H1 (cell line): ENCODE measurements around the gene PTH2R. TPM values are rescaled to one million over a fixed set of nuclear protein-coding genes. Genes with fewer than 3 reads are reported as not detected.

Experiments
- CTCF ChIA-PET: fragments of 300-600 bp; sonication (Branson Sonifier 250); formaldehyde crosslinking; loops from one replicate; lab custom pipeline; 2021; ENCODE audit not compliant: partially characterized antibody; lab: Charles Lee
- POLR2A ChIA-PET: fragments of 300-600 bp; sonication (Branson Sonifier 250); formaldehyde crosslinking; loops from one replicate; lab custom pipeline; 2021; ENCODE audit warnings: inconsistent platforms; ENCODE audit not compliant: partially characterized antibody; lab: Charles Lee
- DNase-seq, 2 experiments: peaks; one replicate each; pipeline versions ENCODE4 v3.0.0 to v3.0.0-alpha.2; 2010 to 2022; ENCODE audit warnings: low spot score in 2 of 2, low read depth in 1 of 2, mixed read lengths in 1 of 2
- FAIRE-seq: peaks from 2 replicates; lab custom pipeline; 2011; peaks lifted over from hg19 to GRCh38; lab: Jason Lieb, UNC
- H2AFZ ChIP-seq: 2 replicates; pipeline ENCODE4 v1.8.1; 2012; ENCODE audit warnings: low read length, inconsistent platforms
- H2AK5ac ChIP-seq: 2 replicates; pipeline ENCODE4 v1.6.1; 2013; ENCODE audit warnings: low read depth, low read length
- H2BK120ac ChIP-seq: replicated peaks from 2 replicates; pipeline ENCODE3; 2013; ENCODE audit warnings: low read depth, low read length, inconsistent platforms
- H2BK12ac ChIP-seq: 2 replicates; pipeline ENCODE4 v1.6.1; 2013; ENCODE audit warnings: low read depth, low read length
- H2BK15ac ChIP-seq: 2 replicates; pipeline ENCODE4 v1.6.1; 2013; ENCODE audit warnings: low read length
- H2BK20ac ChIP-seq: 2 replicates; pipeline ENCODE4 v1.6.1; 2013; ENCODE audit warnings: low read length
- H2BK5ac ChIP-seq: 2 replicates; pipeline ENCODE4 v1.6.1; 2013; ENCODE audit warnings: low read depth, low read length
- H3K14ac ChIP-seq: 2 replicates; pipeline ENCODE4 v1.6.1; 2013; ENCODE audit warnings: inconsistent platforms; ENCODE audit not compliant: insufficient read length
- H3K18ac ChIP-seq: 2 replicates; pipeline ENCODE4 v1.6.1; 2013; ENCODE audit warnings: low read length; ENCODE audit errors: extremely low read depth
- H3K23ac ChIP-seq: 2 replicates; pipeline ENCODE4 v1.6.1; 2013; ENCODE audit warnings: inconsistent platforms; ENCODE audit not compliant: insufficient read length
- H3K23me2 ChIP-seq: 2 replicates; pipeline ENCODE4 v1.6.1; 2013; ENCODE audit warnings: low read depth, low read length
- H3K27ac ChIP-seq: 2 replicates; pipeline ENCODE4 v1.6.1; 2011; ENCODE audit warnings: low read depth, low read length, inconsistent platforms
- H3K27me3 ChIP-seq, 4 experiments: replicated peaks in 1 of 4; 1 replicate in 1 of 4; 2 replicates in 3 of 4; pipeline versions ENCODE4 v1.6.1 to v1.8.1; 2011 to 2013; ENCODE audit warnings: low read length in 3 of 4, mild to moderate bottlenecking in 3 of 4, inconsistent platforms in 2 of 4, mixed read lengths in 2 of 4, moderate library complexity in 1 of 4; ENCODE audit not compliant: control insufficient read depth in 3 of 4, insufficient read depth in 3 of 4; ENCODE audit errors: extremely low read depth in 1 of 4
- H3K36me3 ChIP-seq, 4 experiments: 2 replicates each; pipeline versions ENCODE4 v1.6.1 to v1.8.1; 2011 to 2013; ENCODE audit warnings: mild to moderate bottlenecking in 4 of 4, low read length in 3 of 4, moderate library complexity in 2 of 4, control low read depth in 1 of 4, inconsistent platforms in 1 of 4; ENCODE audit not compliant: insufficient read depth in 4 of 4, control insufficient read depth in 2 of 4
- H3K4ac ChIP-seq: replicated peaks from 2 replicates; pipeline ENCODE3; 2013; ENCODE audit warnings: low read length, low read depth, mixed read lengths, inconsistent platforms; ENCODE audit not compliant: insufficient read length
- H3K4me1 ChIP-seq, 4 experiments: replicated peaks in 1 of 4; 1 replicate in 1 of 4; 2 replicates in 3 of 4; pipeline versions ENCODE4 v1.6.1 to v1.8.1; 2011 to 2013; ENCODE audit warnings: low read length in 3 of 4, inconsistent platforms in 2 of 4, mixed read lengths in 1 of 4; ENCODE audit not compliant: insufficient read depth in 4 of 4, control insufficient read depth in 3 of 4
- H3K4me2 ChIP-seq, 2 experiments: 2 replicates each; pipeline versions ENCODE4 v1.6.1 to v1.8.1; 2011 to 2013; ENCODE audit warnings: low read depth in 2 of 2, low read length in 2 of 2, control low read depth in 1 of 2, inconsistent platforms in 1 of 2, mild to moderate bottlenecking in 1 of 2; ENCODE audit not compliant: insufficient read depth in 1 of 2
- H3K4me3 ChIP-seq, 4 experiments: fragments of 200-600, 300-600 bp in 1 of 4; sonication (generic), shearing (Covaris generic), sonication (Bioruptor Twin) in 1 of 4; 2 replicates each; pipeline versions ENCODE4 v1.5.1 to v1.8.1; 2011 to 2016; ENCODE audit warnings: low read length in 4 of 4, low read depth in 3 of 4, control low read depth in 2 of 4, inconsistent platforms in 2 of 4, mild to moderate bottlenecking in 2 of 4, mixed read lengths in 1 of 4, moderate library complexity in 1 of 4; ENCODE audit not compliant: insufficient read depth in 2 of 4; ENCODE audit errors: extremely low read depth in 1 of 4
- H3K56ac ChIP-seq: replicated peaks from 2 replicates; pipeline ENCODE3; 2013; ENCODE audit warnings: low read depth, mild to moderate bottlenecking, mixed read lengths, low read length, inconsistent platforms; ENCODE audit not compliant: insufficient read length
- H3K79me1 ChIP-seq: 2 replicates; pipeline ENCODE4 v1.6.1; 2013; ENCODE audit warnings: low read depth, low read length, control low read depth
- H3K79me2 ChIP-seq, 2 experiments: 2 replicates each; pipeline versions ENCODE4 v1.6.1 to v1.8.1; 2012 to 2013; ENCODE audit warnings: low read length in 2 of 2, mild to moderate bottlenecking in 2 of 2, inconsistent platforms in 1 of 2; ENCODE audit not compliant: insufficient read depth in 2 of 2, control insufficient read depth in 1 of 2
- H3K9ac ChIP-seq, 4 experiments: replicated peaks in 1 of 4; 1 replicate in 1 of 4; 2 replicates in 3 of 4; pipeline versions ENCODE4 v1.6.1 to v1.8.1; 2011 to 2013; ENCODE audit warnings: low read depth in 3 of 4, low read length in 3 of 4, control low read depth in 2 of 4, mild to moderate bottlenecking in 2 of 4, moderate library complexity in 2 of 4, inconsistent platforms in 1 of 4; ENCODE audit errors: extremely low read depth in 1 of 4
- H3K9me3 ChIP-seq, 2 experiments: 2 replicates each; pipeline versions ENCODE4 v1.6.1 to v1.8.1; 2012 to 2013; ENCODE audit warnings: mild to moderate bottlenecking in 2 of 2, moderate library complexity in 2 of 2, control low read depth in 1 of 2, inconsistent platforms in 1 of 2, low read depth in 1 of 2, low read length in 1 of 2, mixed read lengths in 1 of 2; ENCODE audit not compliant: insufficient read depth in 2 of 2
- H4K20me1 ChIP-seq, 2 experiments: replicated peaks in 1 of 2; 2 replicates each; pipeline versions ENCODE3 to v1.8.1; 2011 to 2013; ENCODE audit warnings: inconsistent platforms in 2 of 2, low read length in 2 of 2, mild to moderate bottlenecking in 1 of 2; ENCODE audit not compliant: insufficient read depth in 2 of 2, control insufficient read depth in 1 of 2
- H4K5ac ChIP-seq: 2 replicates; pipeline ENCODE4 v1.6.1; 2013; ENCODE audit warnings: low read length, low read depth, mixed read lengths, inconsistent platforms; ENCODE audit not compliant: insufficient read length
- H4K8ac ChIP-seq: 2 replicates; pipeline ENCODE4 v1.8.0; 2013; ENCODE audit warnings: mild to moderate bottlenecking, moderate library complexity, low read length, inconsistent platforms; ENCODE audit not compliant: insufficient read depth; ENCODE audit errors: extremely low read depth
- H4K91ac ChIP-seq: replicated peaks from 2 replicates; pipeline ENCODE3; 2013; ENCODE audit warnings: low read length, mixed read lengths, inconsistent platforms; ENCODE audit not compliant: insufficient read length
- CBX8 ChIP-seq: fragments of 300-800, 300-1000 bp; sonication (generic); IDR thresholded peaks from 2 replicates; pipeline ENCODE4 v1.7.1; 2016; ENCODE audit warnings: low read depth, low read length, borderline replicate concordance
- CHD1 ChIP-seq: IDR thresholded peaks from 2 replicates; pipeline ENCODE4 v1.6.1; 2012; ENCODE audit warnings: low read depth, low read length, improper control_type of control experiment
- EGR1 ChIP-seq: IDR thresholded peaks from 2 replicates; pipeline ENCODE4 v1.6.1; 2011; ENCODE audit warnings: low read depth, low read length, borderline replicate concordance
- EP300 ChIP-seq, 2 experiments: IDR thresholded peaks; 1 replicate in 1 of 2; 2 replicates in 1 of 2; pipeline ENCODE4 v1.6.1; 2011 to 2012; ENCODE audit warnings: low read depth in 2 of 2, low read length in 2 of 2, mild to moderate bottlenecking in 2 of 2, borderline replicate concordance in 1 of 2, inconsistent platforms in 1 of 2, moderate library complexity in 1 of 2
- FOSL1 ChIP-seq: IDR thresholded peaks from 2 replicates; pipeline ENCODE4 v1.6.1; 2011; ENCODE audit warnings: mild to moderate bottlenecking, low read depth, low read length, moderate library complexity; ENCODE audit not compliant: insufficient read depth
- KDM5A ChIP-seq: fragments of 200-600 bp; IDR thresholded peaks from 2 replicates; pipeline ENCODE4 v1.7.1; 2012; ENCODE audit warnings: mild to moderate bottlenecking, low read length, inconsistent platforms, mixed read lengths
- RAD21 ChIP-seq, 2 experiments: IDR thresholded peaks in 1 of 2; conservative IDR thresholded peaks in 1 of 2; 2 replicates each; pipeline ENCODE4 v1.6.1; 2011; ENCODE audit warnings: low read depth in 2 of 2, low read length in 2 of 2, improper control_type of control experiment in 1 of 2, inconsistent platforms in 1 of 2, mild to moderate bottlenecking in 1 of 2, moderate library complexity in 1 of 2
- SIRT6 ChIP-seq: IDR thresholded peaks from one replicate; pipeline ENCODE4 v1.7.1; 2012; ENCODE audit warnings: low read length, inconsistent platforms
- SIX5 ChIP-seq: IDR thresholded peaks from 2 replicates; pipeline ENCODE4 v1.6.1; 2011; ENCODE audit warnings: mild to moderate bottlenecking, low read depth, low read length
- SP2 ChIP-seq: IDR thresholded peaks from 2 replicates; pipeline ENCODE4 v1.6.1; 2012; ENCODE audit warnings: mild to moderate bottlenecking, low read length, inconsistent platforms
- SUZ12 ChIP-seq: fragments of 200-600 bp; sonication (generic); IDR thresholded peaks from 2 replicates; pipeline ENCODE4 v1.6.1; 2012; ENCODE audit warnings: mild to moderate bottlenecking, inconsistent platforms, low read length, moderate library complexity, mixed read lengths
- TAF1 ChIP-seq: IDR thresholded peaks from 2 replicates; pipeline ENCODE4 v1.6.1; 2011; ENCODE audit warnings: mild to moderate bottlenecking, low read depth, low read length
- TCF12 ChIP-seq: IDR thresholded peaks from 2 replicates; pipeline ENCODE4 v1.6.1; 2011; ENCODE audit warnings: low read depth, mild to moderate bottlenecking, low read length
- WGBS, 2 experiments: shearing (Covaris generic) in 1 of 2; methylation state at CpG; one replicate each; pipeline versions ENCODE4 v1.1.6 to v1.1.7; 2013 to 2015; ENCODE audit warnings: low lambda C conversion rate in 2 of 2, mixed read lengths in 2 of 2, inconsistent platforms in 1 of 2, low coverage in 1 of 2, missing lambda C conversion rate in 1 of 2; ENCODE audit not compliant: insufficient replicate concordance in 2 of 2, insufficient coverage in 1 of 2, insufficient read length in 1 of 2; ENCODE audit errors: extremely low coverage in 1 of 2, missing lambda C conversion rate in 1 of 2; 5-methylcytosine and 5-hydroxymethylcytosine counted together
- polyA plus RNA-seq, 7 experiments: library from polyadenylated mRNA; depleted of rRNA in 3 of 7; stranded (reverse) in 5 of 7; unstranded in 2 of 7; fragments of >200 nt in 5 of 7; fragments of 200-250 nt in 2 of 7; gene quantifications; 1 replicate in 5 of 7; 2 replicates in 1 of 7; 4 replicates in 1 of 7; pipeline versions ENCODE4 v1.2.1 to v1.2.3, GENCODE V29; 2011 to 2013; ENCODE audit warnings: missing spikeins in 2 of 7, mixed read lengths in 2 of 7
- total RNA-seq: library from RNA; stranded (reverse); fragmentation: NEBNext Ultra II Directional; extraction: Animal tissue kit (Norgen Biotek cat#: 25700); gene quantifications from 2 replicates; pipeline ENCODE4 v1.2.1, GENCODE V29; 2021

The PTH2R gene
- total and polyA plus RNA-seq, 2 of the 8 experiments (the other 6 are each of a cell fraction or from before 2014, with no cell fraction given), result 0.19 to 0.38 TPM

GRCh38 chr2:208488686-208489564, 82.3 kb downstream of the PTH2R start:
- Histone ChIP-seq H3K23ac (no peak overlapping the region), H3K4me1 (no peaks in the 10 kb centered on the region), H3K14ac (no peak overlapping the region), H3K9ac (no peak overlapping the region), H3K79me1 (no peaks in the 10 kb centered on the region), H2AK5ac (no peak overlapping the region), H2BK120ac (no peak overlapping the region), H2AFZ (no peak overlapping the region), H2BK20ac (no peak overlapping the region), H4K8ac (no peak overlapping the region), H3K18ac (no peak overlapping the region), H4K20me1 (no peaks in the 10 kb centered on the region), H2BK15ac (no peak overlapping the region), H3K4ac (no peak overlapping the region), H3K56ac (no peak overlapping the region), H3K27me3 (no peaks in the 10 kb centered on the region), H3K9me3 (no peaks in the 10 kb centered on the region), H4K91ac (no peak overlapping the region), H2BK5ac (no peak overlapping the region), H4K5ac (no peak overlapping the region), H3K36me3 (no peaks in the 10 kb centered on the region), H3K79me2 (no peaks in the 10 kb centered on the region), H3K4me3 (no peak overlapping the region), H3K23me2 (no peaks in the 10 kb centered on the region), H3K27ac (no peak overlapping the region), H3K4me2 (no peak overlapping the region), H2BK12ac (no peak overlapping the region)
- DNase-seq, result no peak
- WGBS, 2 experiments, result 86% methylated on average over 12 of the region's 12 CpGs; no CpG with 5 or more reads in 1 of the 2 experiments
- no peak for FAIRE-seq
- POLR2A ChIA-PET, result interaction anchor here (0.9 kb wide), 1 partner anchor 36 kb away, joined by 3 read pairs; no protein-coding TSS in a partner anchor
- CTCF ChIA-PET, result interaction anchor here (0.7 to 1.4 kb wide), 6 partner anchors 9 to 846 kb away, joined by 3 to 5 read pairs (median 3); no protein-coding TSS in a partner anchor
- TF ChIP-seq KDM5A, result no peak
- TF ChIP-seq EGR1, result no peak
- TF ChIP-seq SP2, result no peak
- TF ChIP-seq FOSL1, result no peak
- no peak for TF ChIP-seq SIX5
- TF ChIP-seq CHD1, result no peak
- TF ChIP-seq TCF12, result no peak
- TF ChIP-seq RAD21 (IDR thresholded peaks at IDR 0.05 in 1 of 2, conservative IDR thresholded peaks at IDR 0.05 in 1 of 2; ENCODE audit: low read depth in 2 of 2, low read length in 2 of 2), result no peak
- TF ChIP-seq SUZ12, result no peak
- TF ChIP-seq CBX8, result no peak
- TF ChIP-seq TAF1, result no peak
- TF ChIP-seq EP300 (IDR thresholded peaks at IDR 0.05; ENCODE audit: borderline replicate concordance in 1 of 2, low read depth in 2 of 2, low read length in 2 of 2), result no peak
- TF ChIP-seq SIRT6, result no peak
